ENCODE measurements around the gene STX8.

STX8 gene

GRCh38 chr17:9213303-9213640 lies 362.3 kb downstream of the STX8 start:
- FAIRE-seq (no peak), DNase-seq (ENCODE audit: insufficient read length) (no peak)
- no peak for TF ChIP-seq TAF1 (IDR thresholded peaks at IDR 0.05; ENCODE audit: borderline replicate concordance, low read depth, low read length)
- no peak for TF ChIP-seq POLR2AphosphoS5 (IDR thresholded peaks at IDR 0.05; ENCODE audit: low read depth, low read length)
- TF ChIP-seq POLR2A (IDR thresholded peaks at IDR 0.05; ENCODE audit: low read depth, low read length): no peak

GRCh38 chr17:9212376-9213302 lies 363.0 kb downstream of the STX8 start:
- no peak for TF ChIP-seq POLR2A (IDR thresholded peaks at IDR 0.05; ENCODE audit: low read depth, low read length)
- TF ChIP-seq POLR2AphosphoS5 (IDR thresholded peaks at IDR 0.05; ENCODE audit: low read depth, low read length): no peak
- TF ChIP-seq TAF1 (IDR thresholded peaks at IDR 0.05; ENCODE audit: borderline replicate concordance, low read depth, low read length): no peak
- FAIRE-seq (no peak), DNase-seq (ENCODE audit: insufficient read length) (no peak)

- DNase-seq (ENCODE audit: insufficient read length) (no peak), FAIRE-seq (no peak)
- TF ChIP-seq POLR2AphosphoS5 (IDR thresholded peaks at IDR 0.05; ENCODE audit: low read depth, low read length) (no peak), TAF1 (IDR thresholded peaks at IDR 0.05; ENCODE audit: borderline replicate concordance, low read depth, low read length) (no peak), POLR2A (IDR thresholded peaks at IDR 0.05; ENCODE audit: low read depth, low read length) (no peak)
Measured at GRCh38 chr17:9211133-9211765, 364.4 kb downstream of the STX8 start.

GRCh38 chr17:9209781-9210370 lies 365.7 kb downstream of the STX8 start:
- TF ChIP-seq POLR2A (IDR thresholded peaks at IDR 0.05; ENCODE audit: low read depth, low read length) (no peak), TAF1 (IDR thresholded peaks at IDR 0.05; ENCODE audit: borderline replicate concordance, low read depth, low read length) (no peak), POLR2AphosphoS5 (IDR thresholded peaks at IDR 0.05; ENCODE audit: low read depth, low read length) (no peak)
- DNase-seq (ENCODE audit: insufficient read length) (no peak), FAIRE-seq (no peak)

- TF ChIP-seq POLR2AphosphoS5 (IDR thresholded peaks at IDR 0.05; ENCODE audit: low read depth, low read length) (no peak), POLR2A (IDR thresholded peaks at IDR 0.05; ENCODE audit: low read depth, low read length) (no peak), TAF1 (IDR thresholded peaks at IDR 0.05; ENCODE audit: borderline replicate concordance, low read depth, low read length) (no peak)
- no peak for DNase-seq (ENCODE audit: insufficient read length)
- no peak for FAIRE-seq
Measured at GRCh38 chr17:9209347-9209746, 366.3 kb downstream of the STX8 start.

GRCh38 chr17:9208381-9209105 lies 367.1 kb downstream of the STX8 start:
- TF ChIP-seq POLR2AphosphoS5 (IDR thresholded peaks at IDR 0.05; ENCODE audit: low read depth, low read length): no peak
- no peak for TF ChIP-seq TAF1 (IDR thresholded peaks at IDR 0.05; ENCODE audit: borderline replicate concordance, low read depth, low read length)
- no peak for TF ChIP-seq POLR2A (IDR thresholded peaks at IDR 0.05; ENCODE audit: low read depth, low read length)
- no peak for FAIRE-seq
- DNase-seq (ENCODE audit: insufficient read length): no peak

- TF ChIP-seq TAF1 (IDR thresholded peaks at IDR 0.05; ENCODE audit: borderline replicate concordance, low read depth, low read length) (no peak), POLR2A (IDR thresholded peaks at IDR 0.05; ENCODE audit: low read depth, low read length) (no peak), POLR2AphosphoS5 (IDR thresholded peaks at IDR 0.05; ENCODE audit: low read depth, low read length) (no peak)
Measured at GRCh38 chr17:9206741-9207332, 368.8 kb downstream of the STX8 start.

GRCh38 chr17:9206410-9206703 lies 369.3 kb downstream of the STX8 start:
- TF ChIP-seq POLR2A (IDR thresholded peaks at IDR 0.05; ENCODE audit: low read depth, low read length): no peak
- TF ChIP-seq POLR2AphosphoS5 (IDR thresholded peaks at IDR 0.05; ENCODE audit: low read depth, low read length): no peak
- TF ChIP-seq TAF1 (IDR thresholded peaks at IDR 0.05; ENCODE audit: borderline replicate concordance, low read depth, low read length): no peak
- no peak for DNase-seq (ENCODE audit: insufficient read length)
- no peak for FAIRE-seq

More at GRCh38 chr17:9206741-9207332, 368.8 kb downstream of the STX8 start:
- DNase-seq (ENCODE audit: insufficient read length): no peak
- FAIRE-seq: no peak

GRCh38 chr17:9205520-9206409 lies 369.9 kb downstream of the STX8 start:
- no peak for FAIRE-seq
- TF ChIP-seq TAF1 (IDR thresholded peaks at IDR 0.05; ENCODE audit: borderline replicate concordance, low read depth, low read length) (no peak), POLR2AphosphoS5 (IDR thresholded peaks at IDR 0.05; ENCODE audit: low read depth, low read length) (no peak), POLR2A (IDR thresholded peaks at IDR 0.05; ENCODE audit: low read depth, low read length) (no peak)
- no peak for DNase-seq (ENCODE audit: insufficient read length)

GRCh38 chr17:9204637-9205329 lies 370.8 kb downstream of the STX8 start:
- peak; percentile 48 for FAIRE-seq
- TF ChIP-seq TAF1 (IDR thresholded peaks at IDR 0.05; ENCODE audit: borderline replicate concordance, low read depth, low read length) (no peak), POLR2AphosphoS5 (IDR thresholded peaks at IDR 0.05; ENCODE audit: low read depth, low read length) (no peak), POLR2A (IDR thresholded peaks at IDR 0.05; ENCODE audit: low read depth, low read length) (no peak)
- no peak for DNase-seq (ENCODE audit: insufficient read length)

Data from GM12892 (cell line).